Stomach smooth muscle (tissue), 2 donors: ENCODE data around the gene GTSE1.

Source experiments
- H3K27ac ChIP-seq: one replicate; pipeline ENCODE4 v1.7.0; 2013; ENCODE audit warnings: mild to moderate bottlenecking, low read length, inconsistent platforms
- H3K27me3 ChIP-seq, 2 donors: one replicate each; pipeline ENCODE4 v1.7.0; 2013; ENCODE audit warnings: low read length in 2 of 2; ENCODE audit not compliant: insufficient read depth in 2 of 2, control insufficient read depth in 1 of 2
- H3K36me3 ChIP-seq, 2 donors: one replicate each; pipeline ENCODE4 v1.7.0; 2013; ENCODE audit warnings: low read length in 2 of 2; ENCODE audit not compliant: control insufficient read depth in 2 of 2, insufficient read depth in 2 of 2
- H3K4me1 ChIP-seq: one replicate; pipeline ENCODE4 v1.7.0; 2013; ENCODE audit warnings: low read length; ENCODE audit not compliant: control insufficient read depth, insufficient read depth
- H3K4me3 ChIP-seq, 2 donors: one replicate each; pipeline ENCODE4 v1.7.0; 2013; ENCODE audit warnings: low read length in 2 of 2
- H3K9ac ChIP-seq, 2 donors: one replicate each; pipeline ENCODE4 v1.7.0; 2013; ENCODE audit warnings: low read length in 2 of 2, mild to moderate bottlenecking in 1 of 2
- H3K9me3 ChIP-seq, 2 donors: one replicate each; pipeline ENCODE4 v1.7.0; 2013; ENCODE audit warnings: low read length in 2 of 2; ENCODE audit not compliant: control insufficient read depth in 2 of 2
- donor health status: healthy.
- donor health status: Pancreatic carcinoma.

GTSE1 gene

GRCh38 chr22:46360097-46360496 lies 63.4 kb downstream of the GTSE1 start:
- no peaks in the 10 kb centered on the region for H3K4me1 ChIP-seq
- no peak overlapping the region for H3K9ac ChIP-seq
- H3K27ac ChIP-seq = no peak overlapping the region
- no peak overlapping the region for H3K4me3 ChIP-seq
- H3K27me3 ChIP-seq = no peaks in the 10 kb centered on the region
- peaks cover 0 to 7% of the 10 kb centered on the region in 2 donors for H3K36me3 ChIP-seq
- H3K9me3 ChIP-seq = no peaks in the 10 kb centered on the region

GRCh38 chr22:46360891-46361290 lies 64.2 kb downstream of the GTSE1 start:
- H3K27ac ChIP-seq = no peak overlapping the region
- no peak overlapping the region for H3K9ac ChIP-seq
- H3K4me1 ChIP-seq = no peaks in the 10 kb centered on the region
- H3K27me3 ChIP-seq = no peaks in the 10 kb centered on the region
- no peak overlapping the region for H3K4me3 ChIP-seq
- H3K9me3 ChIP-seq = no peaks in the 10 kb centered on the region
- peaks cover 0 to 7% of the 10 kb centered on the region in 2 donors for H3K36me3 ChIP-seq

- H3K27me3 ChIP-seq = peaks cover under 1 to 3% of the 10 kb centered on the region in 2 donors
- no peak overlapping the region for H3K4me3 ChIP-seq
- H3K9ac ChIP-seq = no peak overlapping the region
- no peaks in the 10 kb centered on the region for H3K4me1 ChIP-seq
- H3K36me3 ChIP-seq = peaks cover 0 to 3% of the 10 kb centered on the region in 2 donors
- no peaks in the 10 kb centered on the region for H3K9me3 ChIP-seq
- no peak overlapping the region for H3K27ac ChIP-seq
Observed at GRCh38 chr22:46361826-46362202, 65.1 kb downstream of the GTSE1 start.

GRCh38 chr22:46362203-46362933 lies 65.7 kb downstream of the GTSE1 start:
- no peaks in the 10 kb centered on the region for H3K9me3 ChIP-seq
- H3K9ac ChIP-seq = no peak overlapping the region
- peaks cover 0 to under 1% of the 10 kb centered on the region in 2 donors for H3K36me3 ChIP-seq
- peaks cover 5 to 6% of the 10 kb centered on the region in 2 donors for H3K27me3 ChIP-seq
- no peak overlapping the region for H3K4me3 ChIP-seq
- no peak overlapping the region for H3K27ac ChIP-seq
- no peaks in the 10 kb centered on the region for H3K4me1 ChIP-seq

- no peak overlapping the region for H3K27ac ChIP-seq
- H3K4me3 ChIP-seq = no peak overlapping the region
Observed at GRCh38 chr22:46362934-46363515, 66.4 kb downstream of the GTSE1 start.

GRCh38 chr22:46363611-46364321 lies 67.1 kb downstream of the GTSE1 start:
- peaks cover 5 to 8% of the 10 kb centered on the region in 2 donors for H3K27me3 ChIP-seq
- no peaks in the 10 kb centered on the region for H3K9me3 ChIP-seq
- H3K36me3 ChIP-seq = no peaks in the 10 kb centered on the region
- no peak overlapping the region for H3K27ac ChIP-seq
- no peak overlapping the region for H3K9ac ChIP-seq
- no peaks in the 10 kb centered on the region for H3K4me1 ChIP-seq
- no peak overlapping the region for H3K4me3 ChIP-seq

More at GRCh38 chr22:46362934-46363515, 66.4 kb downstream of the GTSE1 start:
- Histone ChIP-seq H3K27me3 (peaks cover 5 to 8% of the 10 kb centered on the region in 2 donors), H3K36me3 (no peaks in the 10 kb centered on the region), H3K9me3 (no peaks in the 10 kb centered on the region), H3K4me1 (no peaks in the 10 kb centered on the region), H3K9ac (no peak overlapping the region)

GRCh38 chr22:46364341-46365165 lies 67.9 kb downstream of the GTSE1 start:
- Histone ChIP-seq H3K36me3 (no peaks in the 10 kb centered on the region), H3K27me3 (peaks cover 5 to 8% of the 10 kb centered on the region in 2 donors), H3K9me3 (no peaks in the 10 kb centered on the region), H3K4me1 (no peaks in the 10 kb centered on the region), H3K27ac (no peak overlapping the region), H3K9ac (no peak overlapping the region), H3K4me3 (no peak overlapping the region)

- no peak overlapping the region for H3K4me3 ChIP-seq
- no peaks in the 10 kb centered on the region for H3K9me3 ChIP-seq
- no peaks in the 10 kb centered on the region for H3K36me3 ChIP-seq
- H3K4me1 ChIP-seq = no peaks in the 10 kb centered on the region
- no peak overlapping the region for H3K27ac ChIP-seq
- H3K9ac ChIP-seq = no peak overlapping the region
- peaks cover 5 to 8% of the 10 kb centered on the region in 2 donors for H3K27me3 ChIP-seq
Observed at GRCh38 chr22:46365166-46365624, 68.5 kb downstream of the GTSE1 start.

GRCh38 chr22:46366327-46366731 lies 69.7 kb downstream of the GTSE1 start:
- no peaks in the 10 kb centered on the region for H3K4me1 ChIP-seq
- H3K27me3 ChIP-seq = peaks cover 5 to 8% of the 10 kb centered on the region in 2 donors
- H3K9ac ChIP-seq = no peak overlapping the region
- H3K36me3 ChIP-seq = no peaks in the 10 kb centered on the region
- no peak overlapping the region for H3K27ac ChIP-seq
- no peaks in the 10 kb centered on the region for H3K9me3 ChIP-seq
- no peak overlapping the region for H3K4me3 ChIP-seq
